Superior temporal gyrus (tissue), 1 donor: ENCODE data around the gene RPL15.
A peak's percentile ranks its signal among the peaks of the same experiment; 100 is the strongest.
"Not testable (repeated sequence)": the region's sequence is repeated elsewhere in the genome, so short reads cannot be mapped to it uniquely, and the experiment has no call there.

Experiments
- DNase-seq: peaks from one replicate; pipeline ENCODE4 v3.0.0-alpha.2; 2016; ENCODE audit errors: extremely low spot score

RPL15 gene

GRCh38 chr3:23916886-23917678, at the start of gene RPL15, which contains the start of gene NKIRAS1:
RPL15 (plus strand) TSS chr3:23917132; CDS start chr3:23917860, 728 bp downstream.
NKIRAS1 (minus strand) TSS chr3:23916990; CDS start chr3:23910904, 6,086 bp downstream.
- DNase-seq = peak; percentile 98

- DNase-seq = no peak
Observed at GRCh38 chr3:23867400-23867799, 49.5 kb upstream of the RPL15 start.

- DNase-seq = no peak
Observed at GRCh38 chr3:23867838-23868237, 49.1 kb upstream of the RPL15 start.

DNA sequence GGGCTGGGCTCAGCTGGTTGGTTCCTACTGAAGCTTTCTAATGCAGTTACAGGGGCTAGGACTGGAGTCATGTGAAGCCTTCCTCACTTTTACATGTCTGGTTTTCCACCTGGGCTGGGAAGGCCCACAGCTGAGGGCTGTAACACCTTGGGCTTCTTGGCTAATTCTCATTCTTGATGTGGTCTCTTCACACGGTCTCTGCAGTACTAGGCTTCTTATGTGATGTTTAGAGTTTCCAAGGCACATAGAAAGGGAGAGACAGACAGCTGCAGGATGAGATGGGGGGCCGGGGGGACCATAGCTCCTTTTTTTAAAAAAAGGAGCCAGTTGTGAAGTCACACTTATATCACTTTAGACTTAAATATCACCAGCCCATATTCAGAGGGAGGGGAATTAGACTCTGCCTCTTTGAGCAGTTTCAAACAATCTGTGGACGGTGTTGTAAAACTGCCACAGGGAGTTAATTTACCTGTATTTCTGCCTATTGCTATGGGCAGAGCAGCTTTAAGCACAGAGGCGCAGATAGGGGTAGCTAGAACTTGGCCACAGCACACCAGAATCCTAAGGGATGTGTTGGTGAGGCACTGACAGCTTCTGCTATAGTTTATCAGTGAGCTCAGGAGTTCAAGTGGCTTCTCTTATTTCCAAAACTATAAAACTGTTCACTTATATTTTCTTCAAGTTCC, 46.8 kb upstream of the RPL15 start:
- DNase-seq = no peak

- not testable (repeated sequence) for DNase-seq
Observed at GRCh38 chr3:23870663-23871043, 46.3 kb upstream of the RPL15 start.

DNA sequence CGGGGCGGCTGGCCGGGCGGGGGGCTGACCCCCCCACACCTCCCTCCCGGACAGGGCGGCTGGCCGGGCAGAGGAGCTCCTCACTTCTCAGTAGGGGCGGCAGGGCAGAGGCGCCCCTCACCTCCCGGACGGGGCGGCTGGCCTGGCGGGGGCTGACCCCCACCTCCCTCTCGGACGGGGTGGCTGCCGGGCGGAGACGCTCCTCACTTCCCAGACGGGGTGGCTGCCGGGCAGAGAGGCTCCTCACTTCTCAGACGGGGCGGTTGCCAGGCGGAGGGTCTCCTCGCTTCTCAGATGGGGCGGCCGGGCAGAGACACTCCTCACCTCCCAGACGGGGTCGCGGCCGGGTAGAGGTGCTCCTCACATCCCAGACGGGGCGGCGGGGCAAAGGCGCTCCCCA, 45.6 kb upstream of the RPL15 start:
- DNase-seq = not testable (repeated sequence)

- no peak for DNase-seq
Observed at GRCh38 chr3:23872330-23872729, 44.6 kb upstream of the RPL15 start.

DNA sequence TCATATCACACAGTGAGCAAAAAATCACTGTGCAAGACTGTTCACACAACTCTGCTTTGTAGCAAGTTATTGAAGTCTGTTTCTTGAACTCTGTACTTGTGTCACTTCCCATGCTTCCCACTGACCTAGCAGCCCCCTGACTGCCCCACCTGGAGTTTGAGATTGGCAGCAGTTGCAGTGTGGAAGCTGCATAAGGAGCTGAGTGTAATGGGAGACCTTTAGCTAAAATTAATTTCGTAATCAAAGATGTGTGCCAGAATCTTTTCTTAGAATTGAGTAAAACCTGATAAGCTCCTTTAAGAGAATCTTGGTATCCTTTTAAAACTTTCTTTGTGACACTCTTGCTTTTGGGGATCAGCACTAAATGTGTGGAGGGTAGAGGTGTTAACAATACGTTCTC, 43.0 kb upstream of the RPL15 start:
- DNase-seq = peak; percentile 5

- no peak for DNase-seq
Observed at GRCh38 chr3:23874359-23875112, 42.4 kb upstream of the RPL15 start.

DNA sequence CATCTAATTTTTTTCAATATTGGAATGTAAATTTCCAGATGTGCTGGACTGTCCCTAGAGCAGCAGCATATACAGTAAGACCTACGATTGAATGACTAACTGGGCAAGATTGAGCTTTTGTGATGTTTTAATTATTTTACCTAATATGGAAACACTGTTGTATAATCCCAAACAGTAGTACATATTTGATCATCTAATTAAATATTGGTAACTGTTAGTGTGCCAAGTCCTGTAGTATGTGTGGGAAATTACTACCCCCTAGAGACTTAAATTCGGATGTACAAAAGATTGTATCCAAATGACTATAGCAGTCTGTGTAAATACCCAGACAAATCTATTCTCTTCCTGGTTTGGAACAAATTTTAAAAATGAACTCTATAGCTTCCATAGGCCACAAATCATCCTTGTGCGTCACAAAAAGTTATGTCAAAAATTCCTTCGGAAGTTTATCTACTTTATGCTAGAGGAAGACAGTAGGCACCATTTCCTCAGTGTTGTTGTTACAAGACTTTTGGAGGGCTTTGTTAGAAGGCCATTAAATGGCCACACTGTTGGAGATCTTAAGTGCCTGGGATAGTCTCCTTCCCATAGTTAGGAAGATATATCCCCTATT, 41.7 kb upstream of the RPL15 start:
- DNase-seq = no peak

DNA sequence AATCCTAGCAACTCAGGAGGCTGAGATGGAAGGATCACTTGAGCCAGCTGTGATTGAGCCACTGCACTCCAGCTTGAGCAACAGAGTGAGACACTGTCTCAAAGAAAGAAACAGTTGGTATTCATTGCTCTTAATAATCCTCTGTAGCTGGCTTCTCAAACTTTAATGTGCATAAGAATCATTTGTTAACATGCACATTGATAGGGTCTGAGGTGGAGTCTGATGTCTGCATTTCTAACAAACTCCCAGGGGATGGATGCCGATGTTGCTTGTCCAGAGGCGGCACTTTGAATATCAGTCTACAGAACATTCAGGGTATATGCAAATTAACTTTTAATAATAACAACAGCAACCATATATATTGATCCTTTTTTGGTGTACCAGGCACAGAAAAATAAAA, 40.0 kb upstream of the RPL15 start:
- no peak for DNase-seq

DNA sequence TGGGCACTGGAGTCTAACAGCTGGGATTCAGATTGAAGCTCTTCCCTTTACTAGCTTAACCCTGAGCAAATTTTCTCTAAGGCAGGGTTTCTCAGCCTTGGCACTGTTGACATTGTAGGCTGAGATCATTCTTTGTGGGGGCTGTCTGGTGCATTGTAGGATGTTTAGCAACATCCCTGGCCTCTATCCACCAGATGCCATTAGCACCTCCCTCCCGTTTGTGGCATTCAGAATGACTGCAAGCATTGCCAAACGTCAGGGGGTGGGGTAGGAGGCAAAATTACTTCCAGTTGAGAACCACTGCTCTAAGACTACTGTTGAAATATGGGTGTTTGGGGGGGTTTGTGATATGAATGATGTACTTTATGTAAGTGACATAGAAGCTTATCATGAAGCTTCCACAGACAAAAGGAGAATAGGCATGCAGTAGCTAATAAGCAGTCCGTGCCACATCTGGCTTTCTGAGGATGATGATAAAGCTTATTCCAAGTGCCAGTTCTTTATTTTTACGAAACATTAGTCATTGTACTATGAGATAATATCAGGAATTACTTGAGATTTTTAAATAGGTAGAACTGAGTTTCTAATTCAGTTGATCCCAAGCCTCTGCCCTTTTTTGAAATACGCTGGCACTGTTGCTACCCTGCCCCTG, 39.5 kb upstream of the RPL15 start:
- no peak for DNase-seq

- DNase-seq = no peak
Observed at GRCh38 chr3:23879485-23879884, 37.4 kb upstream of the RPL15 start.

- DNase-seq = no peak
Observed at GRCh38 chr3:23880703-23881339, 36.1 kb upstream of the RPL15 start.

- not testable (repeated sequence) for DNase-seq
Observed at GRCh38 chr3:23881993-23882392, 34.9 kb upstream of the RPL15 start.

DNA sequence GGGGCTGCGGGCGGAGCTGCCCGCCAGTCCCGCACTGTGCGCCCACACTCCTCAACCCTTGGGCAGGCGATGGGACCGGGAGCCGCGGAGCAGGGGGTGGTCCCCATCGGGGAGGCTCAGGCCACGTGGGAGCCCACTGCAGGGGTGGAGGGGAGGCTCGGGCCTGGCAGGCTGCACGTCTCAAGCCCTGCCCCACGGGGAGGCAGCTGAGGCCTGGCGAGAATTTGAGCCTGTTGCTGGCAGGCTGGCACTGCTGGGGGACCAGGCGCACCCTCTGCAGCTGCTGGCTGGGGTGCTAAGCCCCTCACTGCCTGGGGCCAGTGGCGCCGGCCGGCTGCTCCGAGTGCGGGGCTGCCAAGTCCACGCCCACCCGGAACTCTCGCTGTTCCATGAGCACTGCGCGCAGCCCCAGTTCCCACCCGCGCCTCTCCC, 34.4 kb upstream of the RPL15 start:
- no peak for DNase-seq

GRCh38 chr3:23884481-23884880, 32.5 kb upstream of the RPL15 start:
- DNase-seq = no peak

DNA sequence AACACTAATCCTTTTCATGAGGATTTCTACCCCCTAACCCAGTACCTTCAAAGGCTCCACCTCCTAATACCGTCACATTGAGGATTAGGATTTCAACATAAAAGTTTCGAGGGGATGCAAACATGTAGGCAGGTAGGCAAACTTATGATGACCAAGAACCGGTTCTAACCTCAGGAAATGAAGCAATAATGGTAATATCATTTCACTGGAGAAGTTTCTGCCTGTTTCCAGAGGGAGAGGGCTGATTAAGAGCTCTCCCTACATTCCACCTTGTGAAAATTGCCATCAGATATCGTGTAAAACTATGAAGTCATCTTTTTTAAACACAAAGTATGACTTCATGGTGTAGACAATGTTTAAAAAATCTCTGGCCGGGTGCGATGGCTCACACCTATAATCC, 31.7 kb upstream of the RPL15 start:
- DNase-seq = no peak

DNA sequence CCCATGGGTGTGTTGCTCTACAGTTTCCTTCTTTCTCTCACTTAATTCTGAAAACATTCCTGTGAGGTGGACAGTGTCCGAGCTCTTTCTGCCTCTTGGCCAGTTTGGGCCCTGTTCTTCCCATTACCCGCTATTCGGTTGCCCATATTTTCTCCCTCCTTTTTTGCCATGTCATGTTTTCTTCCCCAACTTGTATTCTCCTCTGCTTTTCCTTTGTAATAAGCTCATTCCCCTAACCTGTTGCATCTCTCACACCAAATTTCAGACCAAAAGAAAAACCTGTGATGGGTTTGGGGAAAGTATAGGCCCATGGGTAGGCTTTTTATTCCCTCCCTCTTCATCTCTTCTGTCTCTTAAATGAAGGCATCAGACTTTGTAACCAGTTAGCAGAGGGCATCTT, 30.6 kb upstream of the RPL15 start:
- DNase-seq = no peak

DNA sequence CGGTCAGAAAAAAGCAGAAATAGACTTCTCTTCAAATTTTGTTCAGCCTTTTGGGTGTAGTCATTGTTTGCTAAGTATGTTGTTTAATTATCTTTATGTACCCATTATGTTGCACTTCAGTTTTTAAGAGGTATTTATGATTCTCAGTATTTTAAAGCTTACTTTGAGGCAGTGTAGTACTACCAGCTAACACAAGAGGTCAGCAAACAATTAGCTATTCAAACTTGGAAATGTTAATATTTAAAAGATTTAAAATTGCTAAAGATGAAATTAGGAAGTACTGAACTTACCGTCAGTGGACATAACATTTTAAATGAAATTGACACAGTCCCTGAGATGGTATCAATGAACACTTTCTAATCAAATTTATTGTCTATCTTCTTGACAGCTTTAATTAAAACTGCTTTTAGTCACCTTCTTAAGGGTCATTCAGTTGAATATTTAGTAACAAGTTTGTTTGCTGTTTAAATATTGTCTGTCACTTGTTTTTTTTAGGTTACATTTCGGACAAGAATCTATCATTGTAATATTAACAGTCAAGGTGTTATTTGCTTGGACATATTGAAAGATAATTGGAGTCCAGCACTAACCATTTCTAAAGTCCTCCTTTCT, 28.2 kb upstream of the RPL15 start:
- peak; percentile 85 for DNase-seq

DNA sequence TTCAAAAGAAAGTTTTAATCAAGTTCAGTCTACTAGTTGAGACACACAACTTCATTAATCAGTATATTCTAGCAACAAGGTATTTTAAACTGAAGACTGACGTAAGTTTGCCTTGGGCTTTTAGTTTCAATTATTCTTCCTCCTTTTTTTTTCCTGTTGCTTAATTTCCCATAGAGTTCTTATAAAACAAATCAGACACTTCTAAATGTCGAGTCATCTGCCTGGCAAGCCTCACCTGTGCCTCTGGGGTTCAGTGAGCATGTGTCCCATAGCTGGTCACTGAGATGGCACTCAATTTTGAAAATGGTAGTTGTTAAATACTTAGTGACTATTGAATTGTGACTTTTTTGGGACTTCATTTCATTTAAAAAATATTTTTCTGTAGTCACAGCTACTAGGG, 27.5 kb upstream of the RPL15 start:
- DNase-seq = no peak
